GM23338 (cell line): ENCODE data around the gene MAN2A2. TPM values are rescaled to one million over a fixed set of nuclear protein-coding genes. Genes with fewer than 3 reads are reported as not detected.

Source experiments
- ATAC-seq: fragments of 200-7000 bp; cut with Tn5 transposase; 3 replicates; pipeline ENCODE4 v1.9.1; 2020
- DNase-seq: peaks from one replicate; pipeline ENCODE4 v3.0.0-alpha.2; 2015; ENCODE audit warnings: low spot score
- H2AFZ ChIP-seq: fragments of 200-600 bp; sonication (generic); 2 replicates; pipeline ENCODE4 v1.8.0; 2016; ENCODE audit warnings: antibody characterized with exemption, mild to moderate bottlenecking, moderate library complexity
- H3F3A ChIP-seq: fragments of 200-600 bp; sonication (generic); replicated peaks from 2 replicates; pipeline ENCODE4 v1.8.0; 2017; ENCODE audit warnings: antibody characterized with exemption, mixed run types, low read depth
- H3K27ac ChIP-seq: fragments of 200-600 bp; sonication (generic); 2 replicates; pipeline ENCODE4 v1.6.1; 2016; ENCODE audit warnings: low read depth
- H3K27me3 ChIP-seq: fragments of 200-600 bp; sonication (generic); 2 replicates; pipeline ENCODE4 v1.8.0; 2016; ENCODE audit warnings: mild to moderate bottlenecking, mixed run types, moderate library complexity; ENCODE audit not compliant: insufficient read depth
- H3K36me3 ChIP-seq: fragments of 200-600 bp; sonication (generic); 2 replicates; pipeline ENCODE4 v1.8.0; 2016; ENCODE audit warnings: mild to moderate bottlenecking; ENCODE audit not compliant: insufficient read depth
- H3K4me1 ChIP-seq: fragments of 200-600 bp; sonication (generic); 2 replicates; pipeline ENCODE4 v1.8.0; 2016; ENCODE audit warnings: mild to moderate bottlenecking, moderate library complexity; ENCODE audit not compliant: insufficient read depth
- H3K4me2 ChIP-seq: fragments of 200-600 bp; sonication (generic); 2 replicates; pipeline ENCODE4 v1.7.1; 2017; ENCODE audit warnings: mixed run types
- H3K4me3 ChIP-seq: fragments of 200-600 bp; sonication (generic); 2 replicates; pipeline ENCODE4 v1.6.1; 2016; ENCODE audit warnings: mixed run types
- H3K79me2 ChIP-seq: fragments of 200-600 bp; sonication (generic); replicated peaks from 2 replicates; pipeline ENCODE4 v1.8.0; 2017; ENCODE audit warnings: mild to moderate bottlenecking; ENCODE audit not compliant: insufficient read depth
- H3K9me2 ChIP-seq: fragments of 200-600 bp; sonication (generic); 2 replicates; pipeline ENCODE4 v1.8.0; 2017; ENCODE audit not compliant: insufficient read depth
- H4K20me1 ChIP-seq: fragments of 200-600 bp; sonication (generic); replicated peaks from 2 replicates; pipeline ENCODE4 v1.8.0; 2017; ENCODE audit warnings: mild to moderate bottlenecking; ENCODE audit not compliant: insufficient read depth
- H3K27ac Mint-ChIP-seq: 2 replicates; pipeline ENCODE4 v1.8.0; 2020; ENCODE audit warnings: inconsistent platforms, mild to moderate bottlenecking, moderate library complexity, mixed read lengths
- H3K27me3 Mint-ChIP-seq: 3 replicates; pipeline ENCODE4 v1.8.0; 2022; ENCODE audit warnings: low read depth, mild to moderate bottlenecking, moderate library complexity, mixed read lengths, inconsistent platforms; ENCODE audit not compliant: insufficient read depth, poor library complexity
- H3K36me3 Mint-ChIP-seq: 3 replicates; pipeline ENCODE4 v1.8.0; 2021; ENCODE audit warnings: low read depth, mild to moderate bottlenecking, inconsistent platforms, moderate library complexity, mixed read lengths
- H3K4me1 Mint-ChIP-seq: 3 replicates; pipeline ENCODE4 v1.8.0; 2020; ENCODE audit warnings: mild to moderate bottlenecking, inconsistent platforms, mixed read lengths
- H3K4me3 Mint-ChIP-seq: 3 replicates; pipeline ENCODE4 v1.8.0; 2021; ENCODE audit warnings: moderate library complexity, mild to moderate bottlenecking, inconsistent platforms, mixed read lengths
- H3K9me3 Mint-ChIP-seq: 3 replicates; pipeline ENCODE4 v1.8.0; 2020; ENCODE audit warnings: moderate library complexity, mild to moderate bottlenecking, inconsistent platforms, mixed read lengths
- CREB1 ChIP-seq: fragments of 250-450 bp; sonication (Bioruptor Pico); IDR thresholded peaks from 2 replicates; pipeline ENCODE4 v1.5.0; 2020; ENCODE audit warnings: low read depth, mild to moderate bottlenecking, moderate library complexity
- EZH2 ChIP-seq: fragments of 200-600 bp; sonication (generic); IDR thresholded peaks from one replicate; pipeline ENCODE4 v1.8.0; 2017; ENCODE audit warnings: antibody characterized with exemption, mild to moderate bottlenecking, low read depth; ENCODE audit not compliant: unreplicated experiment
- EZH2phosphoT487 ChIP-seq: fragments of 200-600 bp; sonication (generic); IDR thresholded peaks from one replicate; pipeline ENCODE4 v1.8.1; 2018; ENCODE audit warnings: antibody characterized with exemption; ENCODE audit not compliant: unreplicated experiment
- JUNB ChIP-seq: IDR thresholded peaks from one replicate; pipeline ENCODE4 v1.6.1; 2016; ENCODE audit warnings: antibody characterized with exemption; ENCODE audit not compliant: unreplicated experiment
- POLR2AphosphoS5 ChIP-seq: IDR thresholded peaks from 2 replicates; pipeline ENCODE4 v1.6.1; 2016; ENCODE audit warnings: antibody characterized with exemption, low read depth
- STAT1 ChIP-seq: IDR thresholded peaks from one replicate; pipeline ENCODE4 v1.6.1; 2016; ENCODE audit warnings: antibody characterized with exemption; ENCODE audit not compliant: unreplicated experiment
- ZNF331 ChIP-seq: fragments of 250-450 bp; sonication (Bioruptor Pico); IDR thresholded peaks from 2 replicates; pipeline ENCODE4 v1.5.0; 2020; ENCODE audit warnings: low read depth, mild to moderate bottlenecking, moderate library complexity
- ZNF462 ChIP-seq: fragments of 250-450 bp; sonication (Bioruptor Pico); IDR thresholded peaks from 2 replicates; pipeline ENCODE4 v1.5.0; 2020; ENCODE audit warnings: mild to moderate bottlenecking, moderate library complexity
- polyA plus RNA-seq: library from polyadenylated mRNA; unstranded; fragments of >200 nt; fragmentation: Nextera tagmentation; extraction: Ambion mirVana; gene quantifications from 2 replicates; pipeline ENCODE4 v1.2.1, GENCODE V29; 2016
- total RNA-seq: library from RNA; depleted of rRNA; stranded (reverse); fragments of >200 nt; shearing (Covaris generic); gene quantifications from 2 replicates; pipeline ENCODE4 v1.2.3, GENCODE V29; 2014
- TF ChIP-seq, protein P1 (sequence below): IDR thresholded peaks from 2 replicates; pipeline ENCODE4 v1.6.1; 2016; ENCODE audit warnings: antibody characterized with exemption

MAN2A2 gene
- total and polyA plus RNA-seq, 2 experiments from 2014 or later = 8.2 to 17.1 TPM

GRCh38 chr15:90907051-90907660 lies 4.1 kb downstream of the MAN2A2 start (continued):
- TF ChIP-seq ZNF462 (CRISPR knock-in tag) = no peak
- TF ChIP-seq, protein P1, sequence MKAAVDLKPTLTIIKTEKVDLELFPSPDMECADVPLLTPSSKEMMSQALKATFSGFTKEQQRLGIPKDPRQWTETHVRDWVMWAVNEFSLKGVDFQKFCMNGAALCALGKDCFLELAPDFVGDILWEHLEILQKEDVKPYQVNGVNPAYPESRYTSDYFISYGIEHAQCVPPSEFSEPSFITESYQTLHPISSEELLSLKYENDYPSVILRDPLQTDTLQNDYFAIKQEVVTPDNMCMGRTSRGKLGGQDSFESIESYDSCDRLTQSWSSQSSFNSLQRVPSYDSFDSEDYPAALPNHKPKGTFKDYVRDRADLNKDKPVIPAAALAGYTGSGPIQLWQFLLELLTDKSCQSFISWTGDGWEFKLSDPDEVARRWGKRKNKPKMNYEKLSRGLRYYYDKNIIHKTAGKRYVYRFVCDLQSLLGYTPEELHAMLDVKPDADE = no peak

DNA sequence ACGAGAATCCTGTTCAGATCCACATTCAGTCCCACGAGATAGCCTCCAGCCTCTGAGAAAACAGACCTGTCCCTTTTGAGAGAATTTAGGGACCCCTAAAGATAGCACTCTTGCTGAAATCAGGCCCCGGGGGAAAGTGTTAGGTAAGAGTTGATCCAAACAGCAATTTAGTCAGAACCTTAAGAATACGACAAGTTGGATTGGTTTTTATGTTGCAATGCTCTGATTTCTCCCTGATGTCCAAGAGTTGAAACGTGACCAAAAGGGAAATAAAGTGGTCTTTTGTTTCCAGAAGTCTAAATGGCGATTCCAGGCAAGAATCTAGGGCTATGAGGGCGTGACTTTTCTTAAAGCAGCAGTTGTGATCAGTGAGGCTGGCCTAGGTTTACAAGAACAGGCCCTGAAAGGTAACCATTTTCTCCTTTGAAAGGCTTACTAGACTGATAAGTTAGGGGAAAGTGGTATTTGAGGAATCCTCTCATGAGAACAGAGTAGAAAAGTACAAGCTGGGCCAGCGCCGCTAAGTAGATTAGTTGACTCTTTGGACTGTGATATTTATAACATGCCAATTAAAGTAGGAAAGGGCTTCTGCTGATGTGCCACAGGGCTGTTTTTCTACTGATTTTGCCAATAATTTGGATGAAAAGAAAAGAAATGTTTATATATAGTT lies 4.9 kb downstream of the MAN2A2 start:
- Mint-ChIP-seq H3K36me3 (peaks cover 14% of the 10 kb centered on the region), H3K9me3 (no peaks in the 10 kb centered on the region), H3K27me3 (peaks cover 17% of the 10 kb centered on the region), H3K4me1 (peaks cover 2% of the 10 kb centered on the region), H3K27ac (no peak overlapping the region), H3K4me3 (no peak overlapping the region)
- Histone ChIP-seq H3F3A (peaks cover 8% of the 10 kb centered on the region; the same call in 1 of the 2 replicates), H3K9me2 (no peaks in the 10 kb centered on the region), H3K4me1 (peaks cover 11% of the 10 kb centered on the region; the same call in 1 of the 2 replicates), H3K36me3 (no peaks in the 10 kb centered on the region), H4K20me1 (no peaks in the 10 kb centered on the region), H3K4me2 (no peak overlapping the region), H2AFZ (no peak overlapping the region), H3K27me3 (peaks cover 20% of the 10 kb centered on the region), H3K27ac (no peak overlapping the region), H3K4me3 (no peak overlapping the region), H3K79me2 (no peaks in the 10 kb centered on the region)
- no peak for ATAC-seq
- no peak for DNase-seq
- TF ChIP-seq EZH2 = no peak
- TF ChIP-seq POLR2AphosphoS5 = no peak
- TF ChIP-seq STAT1 = no peak
- TF ChIP-seq CREB1 (CRISPR knock-in tag) = no peak
- TF ChIP-seq, protein P1 = no peak
- TF ChIP-seq JUNB = no peak
- TF ChIP-seq ZNF331 (CRISPR knock-in tag) = no peak
- TF ChIP-seq EZH2phosphoT487 = no peak
